Liver (tissue), 9 donors: ENCODE results near the gene WWP2. TPM values are rescaled to one million over a fixed set of nuclear protein-coding genes. Genes with fewer than 3 reads are reported as not detected.
A peak's percentile ranks its signal among the peaks of the same experiment; 100 is the strongest.

Source experiments
- DNase-seq: peaks from one replicate; pipeline ENCODE4 v3.0.0-alpha.2; 2017; ENCODE audit warnings: low spot score
- H3K27ac ChIP-seq, 2 donors: one replicate each; pipeline ENCODE4 v1.7.0; 2013; ENCODE audit warnings: inconsistent platforms in 2 of 2, low read length in 2 of 2, control low read depth in 1 of 2, low read depth in 1 of 2, mild to moderate bottlenecking in 1 of 2
- H3K27me3 ChIP-seq, 4 donors: one replicate each; pipeline versions ENCODE4 v1.6.1 to v1.7.0; 2013; ENCODE audit warnings: low read length in 3 of 4, inconsistent platforms in 1 of 4, mild to moderate bottlenecking in 1 of 4, moderate library complexity in 1 of 4; ENCODE audit not compliant: control insufficient read depth in 4 of 4, insufficient read depth in 4 of 4
- H3K36me3 ChIP-seq, 4 donors: one replicate each; pipeline versions ENCODE4 v1.6.1 to v1.7.0; 2013; ENCODE audit warnings: low read length in 3 of 4, mild to moderate bottlenecking in 3 of 4, low read depth in 1 of 4, moderate library complexity in 1 of 4; ENCODE audit not compliant: control insufficient read depth in 4 of 4, insufficient read depth in 3 of 4
- H3K4me1 ChIP-seq, 4 donors: one replicate each; pipeline versions ENCODE4 v1.6.1 to v1.7.0; 2013; ENCODE audit warnings: low read length in 3 of 4, mild to moderate bottlenecking in 3 of 4, moderate library complexity in 1 of 4; ENCODE audit not compliant: control insufficient read depth in 4 of 4, insufficient read depth in 4 of 4
- H3K4me3 ChIP-seq, 3 donors: one replicate each; pipeline versions ENCODE4 v1.6.1 to v1.7.0; 2013; ENCODE audit warnings: low read length in 3 of 3, control low read depth in 1 of 3, low read depth in 1 of 3, mild to moderate bottlenecking in 1 of 3
- H3K9ac ChIP-seq, 2 donors: one replicate each; pipeline ENCODE4 v1.7.0; 2013; ENCODE audit warnings: low read length in 2 of 2, mild to moderate bottlenecking in 2 of 2, moderate library complexity in 2 of 2, control low read depth in 1 of 2, low read depth in 1 of 2
- H3K9me3 ChIP-seq, 4 donors: one replicate each; pipeline versions ENCODE4 v1.6.1 to v1.7.0; 2013; ENCODE audit warnings: low read length in 3 of 4; ENCODE audit not compliant: control insufficient read depth in 4 of 4
- EGR1 ChIP-seq, 2 donors: IDR thresholded peaks; 2 replicates each; pipeline ENCODE4 v1.6.1; 2016 to 2018; ENCODE audit warnings: antibody characterized with exemption in 2 of 2, low read depth in 2 of 2
- FOXA1 ChIP-seq: IDR thresholded peaks from 2 replicates; pipeline ENCODE4 v1.6.1; 2016; ENCODE audit warnings: antibody characterized with exemption
- FOXA2 ChIP-seq: IDR thresholded peaks from 2 replicates; pipeline ENCODE4 v1.6.1; 2016; ENCODE audit warnings: antibody characterized with exemption
- GABPA ChIP-seq, 2 donors: IDR thresholded peaks in 1 of 2; conservative IDR thresholded peaks in 1 of 2; 2 replicates each; pipeline ENCODE4 v1.6.1; 2016; ENCODE audit warnings: antibody characterized with exemption in 2 of 2, mild to moderate bottlenecking in 1 of 2, moderate library complexity in 1 of 2
- HNF4A ChIP-seq, 2 donors: conservative IDR thresholded peaks; 2 replicates each; pipeline ENCODE4 v1.6.1; 2016; ENCODE audit warnings: antibody characterized with exemption in 2 of 2, mild to moderate bottlenecking in 2 of 2
- HNF4G ChIP-seq: IDR thresholded peaks from 2 replicates; pipeline ENCODE4 v1.6.1; 2016; ENCODE audit warnings: antibody characterized with exemption
- JUND ChIP-seq, 2 donors: IDR thresholded peaks; 2 replicates each; pipeline ENCODE4 v1.6.1; 2016; ENCODE audit warnings: antibody characterized with exemption in 2 of 2
- MAX ChIP-seq: IDR thresholded peaks from 2 replicates; pipeline ENCODE4 v1.6.1; 2016; ENCODE audit warnings: antibody characterized with exemption
- NR2F2 ChIP-seq: IDR thresholded peaks from 2 replicates; pipeline ENCODE4 v1.6.1; 2016; ENCODE audit warnings: antibody characterized with exemption
- RAD21 ChIP-seq, 2 donors: IDR thresholded peaks; 2 replicates each; pipeline ENCODE4 v1.6.1; 2016; ENCODE audit warnings: antibody characterized with exemption in 2 of 2, mild to moderate bottlenecking in 2 of 2
- REST ChIP-seq: IDR thresholded peaks from 2 replicates; pipeline ENCODE4 v1.6.1; 2016; ENCODE audit warnings: antibody characterized with exemption, mild to moderate bottlenecking
- SP1 ChIP-seq: IDR thresholded peaks from 2 replicates; pipeline ENCODE4 v1.6.1; 2018; ENCODE audit warnings: antibody characterized with exemption, mild to moderate bottlenecking
- TAF1 ChIP-seq: conservative IDR thresholded peaks from 2 replicates; pipeline ENCODE4 v1.6.1; 2016; ENCODE audit warnings: antibody characterized with exemption, mild to moderate bottlenecking
- YY1 ChIP-seq: IDR thresholded peaks from 2 replicates; pipeline ENCODE4 v1.6.1; 2016; ENCODE audit warnings: antibody characterized with exemption, mild to moderate bottlenecking
- WGBS: extraction: QIAGEN DNeasy Blood & Tissue Kit; methylation state at CpG from one replicate; pipeline ENCODE4 v1.1.7; 2013; 5-methylcytosine and 5-hydroxymethylcytosine counted together
- polyA plus RNA-seq, 2 donors: library from polyadenylated mRNA; stranded (reverse) in 1 of 2; unstranded in 1 of 2; fragments of 200-250 nt in 1 of 2; fragments of >200 nt in 1 of 2; fragmentation: Nextera tagmentation in 1 of 2; extraction: Ambion mirVana in 1 of 2; gene quantifications; one replicate each; pipeline versions ENCODE4 v1.2.1 to v1.2.3, GENCODE V29; 2013 to 2015
- total RNA-seq, 2 donors: library from RNA; depleted of rRNA; stranded (reverse); fragments of >200 nt; gene quantifications; one replicate each; pipeline ENCODE4 v1.2.3, GENCODE V29; 2014
- TF ChIP-seq, protein P1 (sequence below): fragments of 150-350 bp; IDR thresholded peaks from 2 replicates; pipeline ENCODE4 v1.5.1; 2017; ENCODE audit warnings: improper control_type of control experiment, low read depth, low read length; ENCODE audit not compliant: missing input control
- TF ChIP-seq, protein P2 (sequence below): IDR thresholded peaks from 2 replicates; pipeline ENCODE4 v1.6.1; 2016; ENCODE audit warnings: antibody characterized with exemption
- TF ChIP-seq, protein P3 (sequence below): IDR thresholded peaks from 2 replicates; pipeline ENCODE4 v1.6.1; 2016; ENCODE audit warnings: antibody characterized with exemption
- donor health status: healthy.
- donor health status: healthy.
- donor health status: healthy.
- donor health status: healthy.
- donor health status: healthy.

WWP2 gene
- total and polyA plus RNA-seq, 4 donors: 8.6 to 22.7 (median 13.6) TPM

DNA sequence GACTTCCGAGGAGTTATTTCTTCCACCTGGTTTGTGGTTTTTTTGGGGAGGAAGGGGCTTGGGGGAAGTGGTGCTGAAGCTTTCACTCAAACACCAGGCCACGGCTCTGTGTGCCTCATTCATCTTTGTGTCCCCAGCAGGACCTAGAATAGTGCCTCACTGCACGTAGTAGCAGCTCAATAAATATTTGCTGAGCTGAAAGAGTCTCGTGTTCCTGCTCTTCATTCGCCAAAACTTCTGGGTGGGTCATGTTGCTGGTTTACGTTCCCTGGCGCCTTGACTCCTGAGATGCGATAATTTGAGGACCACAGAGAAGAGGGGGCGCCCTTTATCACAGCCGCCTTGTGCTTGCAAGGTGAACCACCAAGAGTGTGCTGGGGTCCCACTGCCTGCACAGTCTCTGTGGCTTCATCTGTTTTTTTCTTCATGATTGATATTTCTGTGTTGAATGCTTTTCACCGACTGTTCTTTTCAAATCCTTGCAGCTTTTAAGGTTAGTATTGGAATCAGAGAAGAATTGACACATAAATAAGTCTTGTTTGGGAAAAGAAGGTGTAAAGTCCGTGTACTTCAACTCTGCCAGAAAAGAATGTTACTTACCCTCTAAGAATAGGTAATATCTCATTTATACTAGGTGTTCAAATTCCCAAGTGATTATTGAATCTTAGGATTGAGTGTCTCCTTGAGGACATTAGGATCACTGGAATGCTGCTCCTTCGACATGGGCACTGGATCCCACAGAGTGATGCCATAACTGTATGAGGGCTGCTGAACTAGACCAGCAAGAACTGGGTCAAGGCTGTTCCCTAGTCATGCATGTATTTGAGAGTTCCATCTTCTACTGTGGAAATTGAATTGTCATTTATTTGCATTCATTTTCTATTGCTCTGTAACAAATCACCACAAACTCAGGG is 96.3 kb downstream of the WWP2 start:
- 76% methylated on average over 13 of the region's 13 CpGs for WGBS
- DNase-seq: no peak
- no peak for TF ChIP-seq MAX
- TF ChIP-seq, protein P1, sequence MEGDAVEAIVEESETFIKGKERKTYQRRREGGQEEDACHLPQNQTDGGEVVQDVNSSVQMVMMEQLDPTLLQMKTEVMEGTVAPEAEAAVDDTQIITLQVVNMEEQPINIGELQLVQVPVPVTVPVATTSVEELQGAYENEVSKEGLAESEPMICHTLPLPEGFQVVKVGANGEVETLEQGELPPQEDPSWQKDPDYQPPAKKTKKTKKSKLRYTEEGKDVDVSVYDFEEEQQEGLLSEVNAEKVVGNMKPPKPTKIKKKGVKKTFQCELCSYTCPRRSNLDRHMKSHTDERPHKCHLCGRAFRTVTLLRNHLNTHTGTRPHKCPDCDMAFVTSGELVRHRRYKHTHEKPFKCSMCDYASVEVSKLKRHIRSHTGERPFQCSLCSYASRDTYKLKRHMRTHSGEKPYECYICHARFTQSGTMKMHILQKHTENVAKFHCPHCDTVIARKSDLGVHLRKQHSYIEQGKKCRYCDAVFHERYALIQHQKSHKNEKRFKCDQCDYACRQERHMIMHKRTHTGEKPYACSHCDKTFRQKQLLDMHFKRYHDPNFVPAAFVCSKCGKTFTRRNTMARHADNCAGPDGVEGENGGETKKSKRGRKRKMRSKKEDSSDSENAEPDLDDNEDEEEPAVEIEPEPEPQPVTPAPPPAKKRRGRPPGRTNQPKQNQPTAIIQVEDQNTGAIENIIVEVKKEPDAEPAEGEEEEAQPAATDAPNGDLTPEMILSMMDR: no peak
- no peak for TF ChIP-seq YY1
- TF ChIP-seq REST: no peak
- TF ChIP-seq, protein P2, sequence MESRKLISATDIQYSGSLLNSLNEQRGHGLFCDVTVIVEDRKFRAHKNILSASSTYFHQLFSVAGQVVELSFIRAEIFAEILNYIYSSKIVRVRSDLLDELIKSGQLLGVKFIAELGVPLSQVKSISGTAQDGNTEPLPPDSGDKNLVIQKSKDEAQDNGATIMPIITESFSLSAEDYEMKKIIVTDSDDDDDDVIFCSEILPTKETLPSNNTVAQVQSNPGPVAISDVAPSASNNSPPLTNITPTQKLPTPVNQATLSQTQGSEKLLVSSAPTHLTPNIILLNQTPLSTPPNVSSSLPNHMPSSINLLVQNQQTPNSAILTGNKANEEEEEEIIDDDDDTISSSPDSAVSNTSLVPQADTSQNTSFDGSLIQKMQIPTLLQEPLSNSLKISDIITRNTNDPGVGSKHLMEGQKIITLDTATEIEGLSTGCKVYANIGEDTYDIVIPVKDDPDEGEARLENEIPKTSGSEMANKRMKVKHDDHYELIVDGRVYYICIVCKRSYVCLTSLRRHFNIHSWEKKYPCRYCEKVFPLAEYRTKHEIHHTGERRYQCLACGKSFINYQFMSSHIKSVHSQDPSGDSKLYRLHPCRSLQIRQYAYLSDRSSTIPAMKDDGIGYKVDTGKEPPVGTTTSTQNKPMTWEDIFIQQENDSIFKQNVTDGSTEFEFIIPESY: no peak
- TF ChIP-seq GABPA (IDR thresholded peaks at IDR 0.05 in 1 of 2, conservative IDR thresholded peaks at IDR 0.05 in 1 of 2): no peak
- no peak for TF ChIP-seq NR2F2
- TF ChIP-seq JUND (IDR thresholded peaks at IDR 0.05): no peak
- TF ChIP-seq HNF4A (conservative IDR thresholded peaks at IDR 0.05): no peak
- no peak for TF ChIP-seq FOXA2
- TF ChIP-seq, protein P3, sequence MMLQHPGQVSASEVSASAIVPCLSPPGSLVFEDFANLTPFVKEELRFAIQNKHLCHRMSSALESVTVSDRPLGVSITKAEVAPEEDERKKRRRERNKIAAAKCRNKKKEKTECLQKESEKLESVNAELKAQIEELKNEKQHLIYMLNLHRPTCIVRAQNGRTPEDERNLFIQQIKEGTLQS: no peak
- TF ChIP-seq HNF4G: no peak
- no peak for TF ChIP-seq FOXA1
- TF ChIP-seq TAF1: no peak
- no peak for TF ChIP-seq EGR1 (IDR thresholded peaks at IDR 0.05; ENCODE audit: low read depth in 2 of 2)
- TF ChIP-seq SP1: no peak
- TF ChIP-seq RAD21 (IDR thresholded peaks at IDR 0.05): no peak
- H3K9me3 ChIP-seq: no peaks in the 10 kb centered on the region
- H3K4me1 ChIP-seq: peaks cover 8 to 29% (median 22%) of the 10 kb centered on the region in 4 donors
- peak overlapping the region; percentile 7 to 55 for H3K27ac ChIP-seq
- H3K36me3 ChIP-seq: peaks cover 0 to 3% (median 0%) of the 10 kb centered on the region in 4 donors
- peak overlapping the region in 1 of 2 donors; percentile 2 for H3K9ac ChIP-seq
- no peaks in the 10 kb centered on the region for H3K27me3 ChIP-seq
- H3K4me3 ChIP-seq: no peak overlapping the region
